K562 (cell line): Measurements from ENCODE around the gene OTOL1. TPM values are rescaled to one million over a fixed set of nuclear protein-coding genes. Genes with fewer than 3 reads are reported as not detected.

Experiments
- ATAC-seq: fragments of 200-7000 bp; cut with Tn5 transposase; 3 replicates; pipeline ENCODE4 v1.9.1; 2020; ENCODE audit warnings: moderate library complexity
- BruUV-seq: library from RNA; stranded (reverse); fragments of 400-500 nt; replicated peaks from 2 replicates; lab custom pipeline; 2021; lab: Mats Ljungman, UMichigan
- CTCF ChIA-PET: fragments of 300-600 bp; formaldehyde crosslinking; extraction: SDS; loops from one replicate; lab custom pipeline; 2021; ENCODE audit warnings: low intra/inter-chr PET ratio; lab: Yijun Ruan, JAX
- POLR2A ChIA-PET: fragments of 300-600, 350-650 bp; sonication (Branson Sonifier 250); formaldehyde crosslinking; extraction: SDS; loops from one replicate; lab custom pipeline; 2021; ENCODE audit warnings: antibody characterized with exemption, inconsistent platforms; lab: Yijun Ruan, JAX
- DNase-seq, 4 experiments: peaks; one replicate each; pipeline versions ENCODE4 v3.0.0 to v3.0.0-alpha.2; 2011 to 2018; ENCODE audit warnings: low spot score in 3 of 4, mixed read lengths in 3 of 4; ENCODE audit errors: extremely low read depth in 1 of 4
- FAIRE-seq: peaks from 2 replicates; lab custom pipeline; 2011; peaks lifted over from hg19 to GRCh38; lab: Jason Lieb, UNC
- H2AFZ ChIP-seq: 2 replicates; pipeline ENCODE4 v1.6.0; 2011; ENCODE audit warnings: low read depth, low read length, control low read depth, inconsistent platforms
- H3K27ac ChIP-seq: fragments of 200-600 bp; 3 replicates; pipeline ENCODE4 v1.8.0; 2011; ENCODE audit warnings: low read depth, mild to moderate bottlenecking, control low read depth, inconsistent platforms, low read length, moderate library complexity, mixed read lengths; ENCODE audit errors: extremely low read depth
- H3K27me3 ChIP-seq, 2 experiments: fragments of 300-600 bp in 1 of 2; 2 replicates in 1 of 2; 3 replicates in 1 of 2; pipeline versions ENCODE4 v1.6.0 to v1.8.0; 2011; ENCODE audit warnings: inconsistent platforms in 2 of 2, low read length in 2 of 2, mild to moderate bottlenecking in 1 of 2, mixed read lengths in 1 of 2, moderate library complexity in 1 of 2; ENCODE audit not compliant: control insufficient read depth in 2 of 2, insufficient read depth in 2 of 2
- H3K36me3 ChIP-seq: fragments of 300-600 bp; 3 replicates; pipeline ENCODE4 v1.8.0; 2011; ENCODE audit warnings: mild to moderate bottlenecking, low read length, inconsistent platforms; ENCODE audit not compliant: control insufficient read depth, insufficient read depth
- H3K4me1 ChIP-seq, 2 experiments: fragments of 200-600 bp in 1 of 2; replicated peaks in 1 of 2; 2 replicates in 1 of 2; 3 replicates in 1 of 2; pipeline versions ENCODE4 v1.5.1 to v1.8.0; 2011; ENCODE audit warnings: inconsistent platforms in 2 of 2, low read length in 2 of 2, mild to moderate bottlenecking in 1 of 2, mixed read lengths in 1 of 2, moderate library complexity in 1 of 2; ENCODE audit not compliant: control insufficient read depth in 2 of 2, insufficient read depth in 2 of 2
- H3K4me2 ChIP-seq: 2 replicates; pipeline ENCODE4 v1.6.1; 2011; ENCODE audit warnings: low read length, control low read depth, inconsistent platforms, mixed read lengths; ENCODE audit not compliant: insufficient read depth
- H3K4me3 ChIP-seq: fragments of 200-600 bp; sonication (generic), shearing (Covaris generic); 2 replicates; pipeline ENCODE4 v1.5.1; 2016; ENCODE audit warnings: control low read depth, inconsistent platforms
- H3K79me2 ChIP-seq: fragments of 200-600 bp; 3 replicates; pipeline ENCODE4 v1.8.0; 2011; ENCODE audit warnings: low read length, inconsistent platforms; ENCODE audit not compliant: control insufficient read depth, insufficient read depth
- H3K9ac ChIP-seq, 2 experiments: 2 replicates each; pipeline versions ENCODE4 v1.6.0 to v1.6.1; 2011; ENCODE audit warnings: low read depth in 2 of 2, low read length in 2 of 2, control low read depth in 1 of 2, inconsistent platforms in 1 of 2, mild to moderate bottlenecking in 1 of 2, mixed read lengths in 1 of 2; ENCODE audit not compliant: insufficient read depth in 1 of 2
- H3K9me1 ChIP-seq: one replicate; pipeline ENCODE4 v1.6.0; 2011; ENCODE audit warnings: inconsistent platforms, mild to moderate bottlenecking, low read length, moderate library complexity; ENCODE audit not compliant: control insufficient read depth, insufficient read depth
- H3K9me3 ChIP-seq: replicated peaks from 2 replicates; pipeline ENCODE4 v1.5.1; 2011; ENCODE audit warnings: low read depth, low read length, inconsistent platforms; ENCODE audit not compliant: control insufficient read depth, insufficient read depth
- H4K20me1 ChIP-seq: replicated peaks from 2 replicates; pipeline ENCODE4 v1.6.1; 2011; ENCODE audit warnings: low read length, inconsistent platforms, mixed read lengths; ENCODE audit not compliant: control insufficient read depth, insufficient read depth
- ETV5 ChIP-seq: sonication (generic); formaldehyde crosslinking; IDR thresholded peaks from 2 replicates; pipeline ENCODE4 v1.4.0; 2020; ENCODE audit warnings: low read depth, mild to moderate bottlenecking, missing genetic modification reagents
- HDAC6 ChIP-seq: IDR thresholded peaks from 2 replicates; pipeline ENCODE4 v1.6.1; 2012; ENCODE audit warnings: low read depth, mild to moderate bottlenecking, control low read depth, inconsistent platforms, low read length, moderate library complexity
- IFI16 ChIP-seq: fragments of 250-450 bp; sonication (Bioruptor Pico); IDR thresholded peaks from 2 replicates; pipeline ENCODE4 v2.1.2; 2022; ENCODE audit warnings: mild to moderate bottlenecking, inconsistent platforms
- JUN ChIP-seq, 2 experiments: sonication (generic) in 1 of 2; formaldehyde crosslinking in 1 of 2; IDR thresholded peaks; 2 replicates each; pipeline versions ENCODE4 v1.6.1 to v1.8.0; 2012 to 2022; ENCODE audit warnings: borderline replicate concordance in 2 of 2, mild to moderate bottlenecking in 2 of 2, improper control_type of control experiment in 1 of 2, low read depth in 1 of 2, low read length in 1 of 2, missing genetic modification reagents in 1 of 2
- NBN ChIP-seq: fragments of 450-650 bp; IDR thresholded peaks from 2 replicates; pipeline ENCODE4 v1.6.1; 2016; ENCODE audit warnings: low read depth, mild to moderate bottlenecking
- NUFIP1 ChIP-seq: fragments of 450-650 bp; IDR thresholded peaks from 2 replicates; pipeline ENCODE4 v1.6.1; 2018; ENCODE audit not compliant: partially characterized antibody
- REST ChIP-seq, 2 experiments: fragments of 450-650 bp; formaldehyde crosslinking in 1 of 2; IDR thresholded peaks; 2 replicates each; pipeline versions ENCODE4 v1.4.0 to v1.6.1; 2014 to 2020; ENCODE audit warnings: mild to moderate bottlenecking in 2 of 2, borderline replicate concordance in 1 of 2, low read depth in 1 of 2
- ZBTB7A ChIP-seq: IDR thresholded peaks from 2 replicates; pipeline ENCODE4 v1.6.1; 2011; ENCODE audit warnings: low read depth, mild to moderate bottlenecking, low read length, moderate library complexity, borderline replicate concordance; ENCODE audit not compliant: control insufficient read depth
- ZNF12 ChIP-seq: sonication (generic); formaldehyde crosslinking; IDR thresholded peaks from 2 replicates; pipeline ENCODE4 v1.4.0; 2020; ENCODE audit warnings: mild to moderate bottlenecking, missing genetic modification reagents
- whole genome bisulfite sequencing: fragments of 100-300 bp; shearing (Covaris generic); methylation state at CpG from one replicate; pipeline ENCODE4 v1.1.6; 2016; ENCODE audit warnings: low coverage, mixed read lengths; ENCODE audit not compliant: insufficient coverage; ENCODE audit errors: missing lambda C conversion rate; 5-methylcytosine and 5-hydroxymethylcytosine counted together
- in situ Hi-C: fragments of 300-500 bp; cut with MboI; formaldehyde crosslinking; loops from 4 replicates; pipeline ENCODE4 v1.15.0; 2018; ENCODE audit warnings: inconsistent platforms, mixed read lengths
- intact Hi-C: fragments of 100-400 bp; cut with micrococcal nuclease; formaldehyde crosslinking; loops from 2 replicates; pipeline ENCODE4 v1.14.2; 2022
- polyA plus RNA-seq, 8 experiments: library from polyadenylated mRNA; depleted of rRNA in 4 of 8; stranded (reverse) in 5 of 8; unstranded in 3 of 8; fragments of >200 nt; fragmentation: Nextera tagmentation in 2 of 8; fragmentation: Illumina TruSeq in 1 of 8; extraction: Ambion mirVana in 2 of 8; extraction: Trizol in 1 of 8; gene quantifications; 2 replicates each; pipeline versions ENCODE4 v1.2.1 to v1.2.3, GENCODE V29; 2011 to 2014; ENCODE audit warnings: inconsistent platforms in 1 of 8, missing spikeins in 1 of 8
- total RNA-seq, 7 experiments: library from RNA; depleted of rRNA in 6 of 7; stranded (reverse); fragments of >200 nt in 6 of 7; fragmentation: Illumina TruSeq in 2 of 7; extraction: Trizol in 2 of 7; gene quantifications; 2 replicates each; pipeline versions ENCODE4 v1.2.1 to v1.2.3, GENCODE V29; 2011 to 2021; ENCODE audit warnings: low replicate concordance in 1 of 7
- TF ChIP-seq, protein P1 (sequence below): fragments of 450-650 bp; IDR thresholded peaks from 2 replicates; pipeline ENCODE4 v1.7.1; 2018; ENCODE audit warnings: mild to moderate bottlenecking, low read depth; ENCODE audit not compliant: partially characterized antibody

The OTOL1 gene
- total and polyA plus RNA-seq, 9 of the 15 experiments (the other 6 are each of a cell fraction or from before 2014, with no cell fraction given), result not detected

DNA sequence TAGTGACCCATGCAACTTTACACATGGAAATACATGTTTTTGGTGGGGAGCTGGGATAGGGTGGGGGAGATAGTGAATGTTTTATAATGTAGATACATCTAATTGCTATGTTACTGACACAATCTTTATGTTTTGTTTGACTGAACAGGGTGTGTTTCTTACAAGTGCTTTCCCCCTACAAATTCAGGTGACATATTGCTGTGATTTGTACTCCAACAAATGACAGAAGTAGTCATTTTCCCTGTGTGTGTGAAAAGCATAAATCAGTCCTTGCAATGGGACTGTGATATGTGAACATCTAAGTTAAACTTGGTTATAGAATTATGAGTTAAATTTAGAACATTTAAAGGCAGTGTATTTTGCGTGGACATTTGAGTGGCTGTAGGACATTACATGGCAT lies 27.3 kb downstream of the OTOL1 start:
- 0% methylated on average over 1 of the region's 1 CpG for WGBS
- TF ChIP-seq, protein P1, sequence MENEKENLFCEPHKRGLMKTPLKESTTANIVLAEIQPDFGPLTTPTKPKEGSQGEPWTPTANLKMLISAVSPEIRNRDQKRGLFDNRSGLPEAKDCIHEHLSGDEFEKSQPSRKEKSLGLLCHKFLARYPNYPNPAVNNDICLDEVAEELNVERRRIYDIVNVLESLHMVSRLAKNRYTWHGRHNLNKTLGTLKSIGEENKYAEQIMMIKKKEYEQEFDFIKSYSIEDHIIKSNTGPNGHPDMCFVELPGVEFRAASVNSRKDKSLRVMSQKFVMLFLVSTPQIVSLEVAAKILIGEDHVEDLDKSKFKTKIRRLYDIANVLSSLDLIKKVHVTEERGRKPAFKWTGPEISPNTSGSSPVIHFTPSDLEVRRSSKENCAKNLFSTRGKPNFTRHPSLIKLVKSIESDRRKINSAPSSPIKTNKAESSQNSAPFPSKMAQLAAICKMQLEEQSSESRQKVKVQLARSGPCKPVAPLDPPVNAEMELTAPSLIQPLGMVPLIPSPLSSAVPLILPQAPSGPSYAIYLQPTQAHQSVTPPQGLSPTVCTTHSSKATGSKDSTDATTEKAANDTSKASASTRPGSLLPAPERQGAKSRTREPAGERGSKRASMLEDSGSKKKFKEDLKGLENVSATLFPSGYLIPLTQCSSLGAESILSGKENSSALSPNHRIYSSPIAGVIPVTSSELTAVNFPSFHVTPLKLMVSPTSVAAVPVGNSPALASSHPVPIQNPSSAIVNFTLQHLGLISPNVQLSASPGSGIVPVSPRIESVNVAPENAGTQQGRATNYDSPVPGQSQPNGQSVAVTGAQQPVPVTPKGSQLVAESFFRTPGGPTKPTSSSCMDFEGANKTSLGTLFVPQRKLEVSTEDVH, result no peak
- no peak for TF ChIP-seq NUFIP1
- no peak for TF ChIP-seq REST (IDR thresholded peaks at IDR 0.05; ENCODE audit: borderline replicate concordance)
- TF ChIP-seq REST (CRISPR knock-in tag; IDR thresholded peaks at IDR 0.05; ENCODE audit: low read depth), result no peak
- no peak for TF ChIP-seq HDAC6
- no peak for TF ChIP-seq ETV5
- no peak for TF ChIP-seq ZBTB7A
- TF ChIP-seq JUN (IDR thresholded peaks at IDR 0.05; ENCODE audit: borderline replicate concordance, low read depth, low read length), result no peak
- TF ChIP-seq JUN (CRISPR knock-in tag; IDR thresholded peaks at IDR 0.05; ENCODE audit: borderline replicate concordance), result no peak
- no peak for TF ChIP-seq IFI16 (CRISPR knock-in tag)
- no peak for TF ChIP-seq ZNF12 (CRISPR knock-in tag)
- no peak for TF ChIP-seq NBN

More for the DNA sequence above, 27.3 kb downstream of the OTOL1 start:
- Histone ChIP-seq H3K79me2 (no peaks in the 10 kb centered on the region), H4K20me1 (no peaks in the 10 kb centered on the region), H3K9me3 (0 out of 2 replicates have a peak, but pooled peaks cover 2% of the 10 kb centered on the region), H3K36me3 (no peaks in the 10 kb centered on the region), H2AFZ (no peak overlapping the region), H3K27me3 (no peaks in the 10 kb centered on the region), H3K9ac (no peak overlapping the region), H3K27ac (no peak overlapping the region), H3K9me1 (no peaks in the 10 kb centered on the region), H3K4me2 (no peak overlapping the region), H3K4me1 (no peaks in the 10 kb centered on the region), H3K4me3 (no peak overlapping the region)
- POLR2A ChIA-PET, result no interaction called here
- CTCF ChIA-PET, result no interaction called here
- ATAC-seq, result no peak
- intact Hi-C loops, result no loop called here
- in situ Hi-C loops, result no loop called here
- BruUV-seq, result no TSS peak
- FAIRE-seq, result no peak
- DNase-seq, result no peak
